ENCODE measurements around the gene WDR20. TPM values are rescaled to one million over a fixed set of nuclear protein-coding genes. Genes with fewer than 3 reads are reported as not detected.
"Not testable (repeated sequence)": the region's sequence is repeated elsewhere in the genome, so short reads cannot be mapped to it uniquely, and the experiment has no call there.

Gene WDR20
- polyA plus RNA-seq (ENCODE audit: insufficient read length in 12 of 12) = 10 to 100 TPM in 11 of 12 donors, not detected in 1; 22.5 to 45.4 (median 25.4) TPM
- long read RNA-seq, donor 1, partial matches to known transcripts = 9 of 13 reads
- long read RNA-seq, donor 1, other reads (novel, unspliced or antisense) = 0 of 13 reads
- long read RNA-seq, donor 2, transcript WDR20-204 (3 exons, 2,391 nt) = major isoform, 6 of 9 reads
- long read RNA-seq, donor 2, partial matches to known transcripts = 0 of 9 reads
- long read RNA-seq, donor 2, other reads (novel, unspliced or antisense) = 0 of 9 reads
- long read RNA-seq, donor 3, partial matches to known transcripts = 0 of 2 reads
- long read RNA-seq, donor 3, other reads (novel, unspliced or antisense) = 0 of 2 reads
- long read RNA-seq, donor 4, partial matches to known transcripts = 0 of 3 reads
- long read RNA-seq, donor 4, other reads (novel, unspliced or antisense) = 0 of 3 reads
- long read RNA-seq, donor 5, partial matches to known transcripts = 0 of 3 reads
- long read RNA-seq, donor 5, other reads (novel, unspliced or antisense) = 0 of 3 reads
- long read RNA-seq, donor 6, partial matches to known transcripts = 0 of 5 reads
- long read RNA-seq, donor 6, other reads (novel, unspliced or antisense) = 0 of 5 reads
- long read RNA-seq, donor 7, partial matches to known transcripts = 0 of 4 reads
- long read RNA-seq, donor 7, other reads (novel, unspliced or antisense) = 0 of 4 reads
- long read RNA-seq, donor 8, partial matches to known transcripts = 0 of 4 reads
- long read RNA-seq, donor 8, other reads (novel, unspliced or antisense) = 0 of 4 reads
- long read RNA-seq, donor 9, partial matches to known transcripts = 0 of 1 reads
- long read RNA-seq, donor 9, other reads (novel, unspliced or antisense) = 0 of 1 reads
- long read RNA-seq, donor 10, partial matches to known transcripts = 0 of 3 reads
- long read RNA-seq, donor 10, other reads (novel, unspliced or antisense) = 0 of 3 reads
- long read RNA-seq, donor 11, partial matches to known transcripts = 0 of 4 reads
- long read RNA-seq, donor 11, other reads (novel, unspliced or antisense) = 0 of 4 reads

- peak; percentile 97 for DNase-seq
Measured at GRCh38 chr14:102139286-102140026, at the start of gene WDR20. WDR20 (plus strand) TSS chr14:102139897; CDS start chr14:102139924, 27 bp downstream.

- DNase-seq = no peak
Measured at GRCh38 chr14:102090713-102091112, 49.0 kb upstream of the WDR20 start.

GRCh38 chr14:102092806-102093205 lies 46.9 kb upstream of the WDR20 start:
- no peak for DNase-seq

GRCh38 chr14:102094101-102094500 lies 45.6 kb upstream of the WDR20 start:
- DNase-seq = no peak

GRCh38 chr14:102095231-102095870 lies 44.3 kb upstream of the WDR20 start:
- DNase-seq = no peak

GRCh38 chr14:102095871-102096568 lies 43.7 kb upstream of the WDR20 start:
- DNase-seq = no peak

- DNase-seq = peak; percentile 87
Measured at GRCh38 chr14:102096569-102097188, 43.0 kb upstream of the WDR20 start.

GRCh38 chr14:102097441-102098135 lies 42.1 kb upstream of the WDR20 start:
- no peak for DNase-seq

GRCh38 chr14:102103062-102103695 lies 36.5 kb upstream of the WDR20 start:
- no peak for DNase-seq

- DNase-seq = no peak
Measured at GRCh38 chr14:102105369-102105768, 34.3 kb upstream of the WDR20 start.

- DNase-seq = not testable (repeated sequence)
Measured at GRCh38 chr14:102109332-102109731, 30.4 kb upstream of the WDR20 start.

- DNase-seq = no peak
Measured at GRCh38 chr14:102111101-102111500, 28.6 kb upstream of the WDR20 start.

GRCh38 chr14:102116361-102117180 lies 23.1 kb upstream of the WDR20 start:
- no peak for DNase-seq

- DNase-seq = no peak
Measured at GRCh38 chr14:102117852-102118251, 21.8 kb upstream of the WDR20 start.

- no peak for DNase-seq
Measured at GRCh38 chr14:102120888-102121287, 18.8 kb upstream of the WDR20 start.

GRCh38 chr14:102121567-102121966 lies 18.1 kb upstream of the WDR20 start:
- no peak for DNase-seq

GRCh38 chr14:102124419-102124818 lies 15.3 kb upstream of the WDR20 start:
- DNase-seq = no peak

GRCh38 chr14:102125546-102125945 lies 14.2 kb upstream of the WDR20 start:
- DNase-seq = no peak
